Calu3 (cell line): ENCODE measurements around the gene KIF26B. TPM values are rescaled to one million over a fixed set of nuclear protein-coding genes. Genes with fewer than 3 reads are reported as not detected.
"Not testable (repeated sequence)": the region's sequence is repeated elsewhere in the genome, so short reads cannot be mapped to it uniquely, and the experiment has no call there.

Source experiments
- BruUV-seq: library from RNA; stranded (reverse); fragments of 400-500 nt; replicated peaks from 2 replicates; lab custom pipeline; 2021; lab: Mats Ljungman, UMichigan
- CTCF ChIA-PET: fragments of 300-600 bp; sonication (Branson Sonifier 250); formaldehyde crosslinking; loops from one replicate; lab custom pipeline; 2022; ENCODE audit warnings: antibody characterized with exemption; lab: Charles Lee
- DNase-seq: peaks from one replicate; pipeline ENCODE4 v3.0.0; 2022
- H3K27ac Mint-ChIP-seq: one replicate; pipeline ENCODE4 v1.8.0; 2022; ENCODE audit warnings: mixed read lengths; ENCODE audit not compliant: unreplicated experiment
- H3K27me3 Mint-ChIP-seq: one replicate; pipeline ENCODE4 v1.8.0; 2022; ENCODE audit warnings: mixed read lengths; ENCODE audit not compliant: unreplicated experiment
- H3K36me3 Mint-ChIP-seq: one replicate; pipeline ENCODE4 v1.8.0; 2022; ENCODE audit warnings: mild to moderate bottlenecking, moderate library complexity, mixed read lengths; ENCODE audit not compliant: insufficient read depth, unreplicated experiment
- H3K4me1 Mint-ChIP-seq: one replicate; pipeline ENCODE4 v1.8.0; 2022; ENCODE audit warnings: mild to moderate bottlenecking, low read depth, mixed read lengths; ENCODE audit not compliant: unreplicated experiment
- H3K4me3 Mint-ChIP-seq: one replicate; pipeline ENCODE4 v1.8.0; 2022; ENCODE audit warnings: mild to moderate bottlenecking, low read depth, moderate library complexity, mixed read lengths; ENCODE audit not compliant: unreplicated experiment
- H3K9me3 Mint-ChIP-seq: one replicate; pipeline ENCODE4 v1.8.0; 2022; ENCODE audit warnings: low read depth, mixed read lengths; ENCODE audit not compliant: unreplicated experiment
- intact Hi-C: fragments of 100-400 bp; cut with micrococcal nuclease; formaldehyde crosslinking; loops from one replicate; pipeline ENCODE4 v1.10.0; 2022; ENCODE audit not compliant: unreplicated experiment
- total RNA-seq: library from RNA; stranded (reverse); gene quantifications from 2 replicates; pipeline ENCODE4 v1.2.3, GENCODE V29; 2022
- TF ChIP-seq, protein P1 (sequence below): fragments of 200-600 bp; IDR thresholded peaks from one replicate; pipeline ENCODE4 v1.8.0; 2022; ENCODE audit warnings: antibody characterized with exemption; ENCODE audit not compliant: unreplicated experiment

KIF26B gene
- total RNA-seq, 1 experiment from 2014 or later, result 1.1 TPM

DNA sequence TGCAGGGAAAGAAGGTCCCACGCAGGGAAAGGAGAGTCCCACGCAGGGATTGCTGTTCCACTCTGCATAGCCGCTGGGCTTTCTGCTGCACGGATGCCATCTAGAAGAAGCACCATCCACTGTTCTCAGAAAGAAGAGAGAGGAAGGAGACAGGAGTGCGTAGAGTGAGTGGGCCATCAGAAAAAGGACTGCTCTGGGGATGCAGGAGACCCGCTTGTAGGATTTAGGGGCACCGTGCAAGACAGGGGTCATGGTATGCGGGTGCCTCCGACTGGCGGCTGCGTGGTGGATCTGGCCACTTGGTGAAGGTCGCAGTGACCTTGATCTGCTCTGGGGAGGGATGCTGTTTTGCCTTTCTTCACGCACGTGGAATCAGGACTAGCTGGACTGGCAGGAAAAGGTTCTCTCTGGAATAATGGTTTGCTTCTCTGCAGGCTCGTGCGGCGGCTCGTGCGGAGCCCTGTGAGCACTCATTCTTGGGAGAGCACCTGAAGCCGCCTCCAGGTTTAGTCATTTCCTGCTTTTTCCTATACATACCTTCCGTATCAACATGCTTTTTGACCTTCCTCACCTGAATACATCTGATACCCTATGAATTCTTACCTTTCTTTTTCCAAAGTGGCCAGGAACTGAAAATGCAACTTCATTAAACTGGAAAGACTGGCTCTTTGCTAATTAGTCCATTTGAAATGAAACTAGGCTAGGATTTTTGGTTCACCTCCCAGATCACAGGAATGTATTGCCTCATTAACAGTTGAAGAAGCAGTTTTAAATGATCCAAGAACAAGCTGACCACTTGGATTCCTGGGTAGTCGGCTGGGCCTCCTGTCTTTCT, 181.6 kb downstream of the KIF26B start:
- H3K4me1 Mint-ChIP-seq, result peaks cover 12% of the 10 kb centered on the region
- no peak overlapping the region for H3K27ac Mint-ChIP-seq
- H3K4me3 Mint-ChIP-seq, result peak overlapping the region; percentile 33
- peak; percentile 28 for DNase-seq
- CTCF ChIA-PET, result interaction anchor here (0.5 kb wide), 1 partner anchor 174 kb away, joined by 4 read pairs; no protein-coding TSS in a partner anchor
- no peaks in the 10 kb centered on the region for H3K36me3 Mint-ChIP-seq
- TF ChIP-seq, protein P1, sequence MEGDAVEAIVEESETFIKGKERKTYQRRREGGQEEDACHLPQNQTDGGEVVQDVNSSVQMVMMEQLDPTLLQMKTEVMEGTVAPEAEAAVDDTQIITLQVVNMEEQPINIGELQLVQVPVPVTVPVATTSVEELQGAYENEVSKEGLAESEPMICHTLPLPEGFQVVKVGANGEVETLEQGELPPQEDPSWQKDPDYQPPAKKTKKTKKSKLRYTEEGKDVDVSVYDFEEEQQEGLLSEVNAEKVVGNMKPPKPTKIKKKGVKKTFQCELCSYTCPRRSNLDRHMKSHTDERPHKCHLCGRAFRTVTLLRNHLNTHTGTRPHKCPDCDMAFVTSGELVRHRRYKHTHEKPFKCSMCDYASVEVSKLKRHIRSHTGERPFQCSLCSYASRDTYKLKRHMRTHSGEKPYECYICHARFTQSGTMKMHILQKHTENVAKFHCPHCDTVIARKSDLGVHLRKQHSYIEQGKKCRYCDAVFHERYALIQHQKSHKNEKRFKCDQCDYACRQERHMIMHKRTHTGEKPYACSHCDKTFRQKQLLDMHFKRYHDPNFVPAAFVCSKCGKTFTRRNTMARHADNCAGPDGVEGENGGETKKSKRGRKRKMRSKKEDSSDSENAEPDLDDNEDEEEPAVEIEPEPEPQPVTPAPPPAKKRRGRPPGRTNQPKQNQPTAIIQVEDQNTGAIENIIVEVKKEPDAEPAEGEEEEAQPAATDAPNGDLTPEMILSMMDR, result no peak
- H3K9me3 Mint-ChIP-seq, result no peaks in the 10 kb centered on the region
- peaks cover 24% of the 10 kb centered on the region for H3K27me3 Mint-ChIP-seq
- no TSS peak for BruUV-seq
- intact Hi-C loops, result no loop called here

DNA sequence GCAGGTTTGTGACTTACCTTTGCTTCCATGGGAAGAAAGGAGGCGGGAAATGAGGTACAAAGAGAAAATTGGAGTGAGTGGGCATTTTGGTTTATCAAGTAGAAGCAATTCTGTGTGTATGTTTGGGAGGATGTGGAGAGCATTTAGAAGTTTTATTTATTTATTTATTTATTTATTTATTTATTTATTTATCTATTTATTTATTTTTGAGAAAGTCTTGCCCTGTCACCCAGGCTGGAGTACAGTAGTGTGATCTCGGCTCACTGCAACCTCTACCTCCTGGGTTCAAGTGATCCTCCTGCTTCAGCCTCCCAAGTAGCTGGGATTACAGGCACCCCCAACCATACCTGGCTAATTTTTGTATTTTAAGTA, 182.2 kb downstream of the KIF26B start:
- DNase-seq, H3K9me3 Mint-ChIP-seq, BruUV-seq, H3K27ac Mint-ChIP-seq, H3K36me3 Mint-ChIP-seq, intact Hi-C loops: not testable (repeated sequence)
- H3K4me3 Mint-ChIP-seq, result peak overlapping the region; percentile 33
- H3K4me1 Mint-ChIP-seq, result peaks cover 12% of the 10 kb centered on the region
- peaks cover 24% of the 10 kb centered on the region for H3K27me3 Mint-ChIP-seq
- CTCF ChIA-PET, result interaction anchor here (0.5 kb wide), 1 partner anchor 175 kb away, joined by 4 read pairs; no protein-coding TSS in a partner anchor

DNA sequence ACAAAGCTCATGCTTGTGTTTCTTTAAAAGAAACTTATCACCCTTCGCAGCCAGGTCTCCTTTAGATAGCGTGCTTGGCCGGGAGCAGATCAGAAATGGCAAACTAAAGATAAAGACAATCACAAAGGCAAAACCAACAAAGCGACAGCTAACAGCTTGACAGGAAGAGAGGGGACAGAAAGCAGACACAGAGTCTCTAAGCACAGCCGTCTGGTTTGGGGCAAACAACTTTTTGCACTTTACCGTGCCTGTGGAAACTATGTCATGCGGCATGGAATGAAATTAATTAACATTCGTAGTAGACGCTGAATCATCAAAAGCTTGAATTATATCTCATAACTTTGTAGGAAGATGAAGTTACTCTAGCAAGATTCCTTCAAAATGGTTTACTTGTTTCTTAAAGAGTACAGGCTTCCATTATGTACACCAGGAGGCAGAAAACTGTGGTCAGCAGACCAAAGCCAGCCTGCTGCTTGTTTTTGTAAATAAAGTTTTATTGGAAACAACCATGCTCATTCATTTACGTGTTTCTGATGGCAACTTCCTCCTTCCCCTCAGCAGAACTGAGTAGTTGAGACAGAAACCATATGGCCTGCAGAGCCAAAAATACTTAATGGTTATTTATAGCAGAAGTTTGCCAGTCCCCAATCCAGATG, 183.2 kb downstream of the KIF26B start:
- no peak overlapping the region for H3K4me3 Mint-ChIP-seq
- CTCF ChIA-PET, result no interaction called here

DNA sequence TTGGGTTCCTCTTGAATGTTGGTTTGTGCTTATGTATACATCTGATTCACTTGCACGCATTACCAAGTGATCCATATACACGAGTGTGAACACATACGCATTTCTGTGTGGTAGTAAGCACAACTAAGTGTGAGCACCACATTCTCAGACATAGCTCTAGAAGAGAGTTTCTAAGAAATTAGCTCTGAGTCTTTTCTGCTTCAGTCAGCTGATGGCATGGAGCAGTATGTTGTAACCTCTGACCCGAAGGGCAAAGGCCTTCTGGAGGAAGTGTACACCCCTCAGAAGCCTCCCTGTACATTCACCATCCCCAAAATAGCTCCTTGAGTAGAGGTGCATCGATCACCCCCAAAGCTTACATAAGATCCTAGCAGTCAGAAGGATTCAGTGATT, 183.7 kb downstream of the KIF26B start:
- Mint-ChIP-seq H3K4me1 (peaks cover 12% of the 10 kb centered on the region), H3K27ac (no peak overlapping the region), H3K9me3 (no peaks in the 10 kb centered on the region), H3K36me3 (no peaks in the 10 kb centered on the region), H3K27me3 (peaks cover 24% of the 10 kb centered on the region), H3K4me3 (no peak overlapping the region)
- TF ChIP-seq, protein P1, result no peak
- no peak for DNase-seq
- BruUV-seq, result no TSS peak
- intact Hi-C loops, result no loop called here
- CTCF ChIA-PET, result no interaction called here

More for the DNA sequence above, 183.2 kb downstream of the KIF26B start:
- no TSS peak for BruUV-seq
- H3K36me3 Mint-ChIP-seq, result no peaks in the 10 kb centered on the region
- TF ChIP-seq, protein P1, result no peak
- peaks cover 12% of the 10 kb centered on the region for H3K4me1 Mint-ChIP-seq
- peaks cover 24% of the 10 kb centered on the region for H3K27me3 Mint-ChIP-seq
- no peaks in the 10 kb centered on the region for H3K9me3 Mint-ChIP-seq
- H3K27ac Mint-ChIP-seq, result no peak overlapping the region
- intact Hi-C loops, result no loop called here
- no peak for DNase-seq
